Ascending aorta (tissue), 2 donors: Measurements from ENCODE around the gene OR2K2. TPM values are rescaled to one million over a fixed set of nuclear protein-coding genes. Genes with fewer than 3 reads are reported as not detected.
"Not testable (repeated sequence)": the region's sequence is repeated elsewhere in the genome, so short reads cannot be mapped to it uniquely, and the experiment has no call there.

Source experiments
- DNase-seq, 2 donors: peaks; one replicate each; pipeline ENCODE4 v3.0.0-alpha.2; 2019; ENCODE audit warnings: low spot score in 2 of 2
- H3K27ac ChIP-seq, 2 donors: fragments of 200-600 bp; sonication (generic); one replicate each; pipeline ENCODE4 v1.5.1; 2016 to 2017; ENCODE audit warnings: mild to moderate bottlenecking in 1 of 2
- H3K27me3 ChIP-seq: fragments of 200-600 bp; sonication (generic); one replicate; pipeline ENCODE4 v1.5.1; 2017
- H3K36me3 ChIP-seq, 2 donors: fragments of 200-600 bp; sonication (generic); one replicate each; pipeline ENCODE4 v1.5.1; 2016
- H3K4me1 ChIP-seq, 2 donors: fragments of 200-600 bp; sonication (generic); one replicate each; pipeline ENCODE4 v1.5.1; 2016 to 2017; ENCODE audit warnings: mild to moderate bottlenecking in 1 of 2
- H3K4me3 ChIP-seq, 2 donors: fragments of 200-600 bp; sonication (generic); one replicate each; pipeline ENCODE4 v1.5.1; 2016 to 2017; ENCODE audit warnings: mild to moderate bottlenecking in 1 of 2
- H3K9me3 ChIP-seq, 2 donors: fragments of 200-600 bp; sonication (generic); one replicate each; pipeline ENCODE4 v1.5.1; 2016
- CTCF ChIP-seq, 3 experiments: fragments of 200-600 bp in 2 of 3; fragments of 450-650 bp in 1 of 3; sonication (generic) in 2 of 3; IDR thresholded peaks; one replicate each; pipeline ENCODE4 v1.5.1; 2016 to 2019; ENCODE audit warnings: antibody characterized with exemption in 3 of 3, mild to moderate bottlenecking in 1 of 3, moderate library complexity in 1 of 3
- intact Hi-C: fragments of 100-400 bp; cut with DNase I; formaldehyde crosslinking; loops from one replicate; pipeline ENCODE4 v1.15.1; 2023
- total RNA-seq: library from RNA; depleted of rRNA; stranded (reverse); fragments of >200 nt; gene quantifications from one replicate; pipeline ENCODE4 v1.1.0, GENCODE V29; 2016

The OR2K2 gene
- total RNA-seq, 1 donor from 2014 or later = not detected

DNA sequence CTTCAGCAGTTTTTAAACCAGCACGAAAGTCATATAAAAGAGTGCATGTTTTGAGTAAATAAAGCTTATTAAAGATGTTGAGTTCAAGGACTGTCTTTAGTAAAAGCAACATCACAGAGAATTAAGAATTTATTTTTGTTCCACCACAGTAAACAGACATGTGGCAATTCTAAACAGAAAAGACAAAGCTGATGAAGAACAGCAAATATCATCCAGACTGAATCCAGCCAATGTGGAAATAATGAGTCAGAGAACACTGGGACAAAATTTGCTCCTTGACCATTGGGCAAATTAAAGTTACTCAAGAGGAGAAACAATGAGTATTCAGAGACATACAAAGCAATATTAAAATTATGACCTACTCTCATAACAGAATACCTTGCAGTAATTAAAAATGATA is 28.8 kb downstream of the OR2K2 start:
- no peak overlapping the region for H3K4me3 ChIP-seq
- no peak overlapping the region for H3K27ac ChIP-seq
- H3K36me3 ChIP-seq = no peaks in the 10 kb centered on the region
- peaks cover 0 to 4% of the 10 kb centered on the region in 2 donors for H3K4me1 ChIP-seq
- intact Hi-C loops = loop anchor here (10.0 kb wide), 1 partner anchor 846 kb away; no protein-coding TSS in a partner anchor
- no peak for TF ChIP-seq CTCF (IDR thresholded peaks at IDR 0.05)
- DNase-seq = no peak
- no peaks in the 10 kb centered on the region for H3K9me3 ChIP-seq
- H3K27me3 ChIP-seq = no peaks in the 10 kb centered on the region

GRCh38 chr9:111300140-111300735 is 29.8 kb downstream of the OR2K2 start:
- H3K4me3 ChIP-seq = no peak overlapping the region
- H3K9me3 ChIP-seq = no peaks in the 10 kb centered on the region
- H3K27me3 ChIP-seq = no peaks in the 10 kb centered on the region
- no peak for DNase-seq
- H3K36me3 ChIP-seq = no peaks in the 10 kb centered on the region
- no peak for TF ChIP-seq CTCF (IDR thresholded peaks at IDR 0.05)
- peaks cover 0 to 4% of the 10 kb centered on the region in 2 donors for H3K4me1 ChIP-seq
- H3K27ac ChIP-seq = no peak overlapping the region
- intact Hi-C loops = loop anchor here (10.0 kb wide), 1 partner anchor 845 kb away; no protein-coding TSS in a partner anchor

DNA sequence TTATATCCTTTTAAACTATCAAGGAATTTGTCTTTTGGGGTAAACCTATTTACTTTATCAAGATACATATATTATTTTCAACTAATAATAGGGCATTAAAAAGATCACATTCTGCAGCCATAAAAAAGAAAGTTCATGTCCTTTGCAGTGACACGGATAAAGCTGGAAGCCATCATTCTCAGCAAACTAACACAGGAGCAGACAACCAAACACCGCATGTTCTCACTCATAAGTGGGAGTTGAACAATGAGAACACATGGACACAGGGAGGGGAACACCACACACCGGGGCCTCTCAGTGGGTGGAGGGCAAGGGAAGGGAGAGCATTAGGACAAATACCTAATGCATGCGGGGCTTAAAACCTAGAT is 30.4 kb downstream of the OR2K2 start:
- not testable (repeated sequence) for H3K9me3 ChIP-seq, DNase-seq
- intact Hi-C loops = loop anchor here (1.0 to 5.0 kb wide), 3 partner anchors 261 to 662 kb away; partner anchors contain the start of gene LPAR1

GRCh38 chr9:111298731-111299598 is 31.1 kb downstream of the OR2K2 start:
- DNase-seq = peak in 1 of 2 donors; percentile 73
- Histone ChIP-seq H3K36me3 (no peaks in the 10 kb centered on the region), H3K4me1 (peaks cover 0 to 4% of the 10 kb centered on the region in 2 donors), H3K9me3 (no peaks in the 10 kb centered on the region), H3K4me3 (peak overlapping the region in 1 of 2 donors; percentile 50), H3K27ac (peak overlapping the region; percentile 49 to 78), H3K27me3 (no peaks in the 10 kb centered on the region)
- peak; percentile 70 to 75 (median 73) for TF ChIP-seq CTCF (IDR thresholded peaks at IDR 0.05)
- intact Hi-C loops = loop anchor here (1.0 to 5.0 kb wide), 3 partner anchors 261 to 662 kb away; partner anchors contain the start of gene LPAR1

More for the DNA sequence above, 30.4 kb downstream of the OR2K2 start:
- not testable (repeated sequence) for H3K27me3 ChIP-seq, H3K36me3 ChIP-seq, H3K4me1 ChIP-seq, H3K27ac ChIP-seq
- H3K4me3 ChIP-seq = peak overlapping the region in 1 of 2 donors; percentile 23

- no peaks in the 10 kb centered on the region for H3K27me3 ChIP-seq
- TF ChIP-seq CTCF (IDR thresholded peaks at IDR 0.05) = no peak
- H3K4me1 ChIP-seq = peaks cover 0 to 4% of the 10 kb centered on the region in 2 donors
- intact Hi-C loops = loop anchor here (5.0 kb wide), 1 partner anchor 556 kb away; no protein-coding TSS in a partner anchor
- no peak overlapping the region for H3K4me3 ChIP-seq
- H3K36me3 ChIP-seq = no peaks in the 10 kb centered on the region
- no peak for DNase-seq
- peak overlapping the region in 1 of 2 donors; percentile 78 for H3K27ac ChIP-seq
- no peaks in the 10 kb centered on the region for H3K9me3 ChIP-seq
These were observed 31.9 kb downstream of the OR2K2 start for GRCh38 chr9:111298111-111298510.
